HFF-Myc (cell line): ENCODE results near the gene SARS2.
A peak's percentile ranks its signal among the peaks of the same experiment; 100 is the strongest.

Experiments used
- DNase-seq: peaks from one replicate; pipeline ENCODE4 v3.0.0-alpha.2; 2011; ENCODE audit warnings: low read depth; ENCODE audit errors: extremely low read depth
- H3K4me3 ChIP-seq: replicated peaks from 2 replicates; pipeline ENCODE4 v1.5.1; 2011; ENCODE audit warnings: low read depth, mild to moderate bottlenecking, control low read depth, low read length
- CTCF ChIP-seq: IDR thresholded peaks from 2 replicates; pipeline ENCODE4 v1.5.1; 2012; ENCODE audit warnings: mild to moderate bottlenecking, low read depth, low read length, control low read depth; ENCODE audit errors: missing control alignments

Gene SARS2

GRCh38 chr19:38956264-38956663 lies 25.7 kb upstream of the SARS2 start:
- no peak for TF ChIP-seq CTCF
- H3K4me3 ChIP-seq: no peak overlapping the region

GRCh38 chr19:38953677-38954076 lies 23.1 kb upstream of the SARS2 start:
- DNase-seq: no peak
- TF ChIP-seq CTCF: no peak
- no peak overlapping the region for H3K4me3 ChIP-seq

More at GRCh38 chr19:38956264-38956663, 25.7 kb upstream of the SARS2 start:
- no peak for DNase-seq

GRCh38 chr19:38952395-38953165 lies 22.0 kb upstream of the SARS2 start:
- TF ChIP-seq CTCF: no peak
- DNase-seq: no peak
- no peak overlapping the region for H3K4me3 ChIP-seq

GRCh38 chr19:38951187-38951586 lies 20.6 kb upstream of the SARS2 start:
- no peak for DNase-seq
- TF ChIP-seq CTCF: no peak
- no peak overlapping the region for H3K4me3 ChIP-seq

- H3K4me3 ChIP-seq: 0 out of 2 replicates have a peak overlapping the region, but pooled peaks have one; percentile 1
- no peak for TF ChIP-seq CTCF
- no peak for DNase-seq
Measured at GRCh38 chr19:38949580-38950367, 19.2 kb upstream of the SARS2 start.

GRCh38 chr19:38946229-38947010 lies 15.9 kb upstream of the SARS2 start:
- DNase-seq: no peak
- no peak for TF ChIP-seq CTCF
- H3K4me3 ChIP-seq: no peak overlapping the region
